HG03095 (cell line): Measurements from ENCODE around the gene RXRA.

ENCODE experiments used
- ATAC-seq: cut with Tn5 transposase; IDR thresholded peaks from one replicate; pipeline ENCODE4 v1.9.1; 2021; ENCODE audit warnings: moderate library complexity; ENCODE audit not compliant: unreplicated experiment

Gene RXRA

GRCh38 chr9:134365115-134365596 is 38.9 kb downstream of the RXRA start:
- no peak for ATAC-seq

- no peak for ATAC-seq
Measured at GRCh38 chr9:134365791-134366222, 39.6 kb downstream of the RXRA start.

- no peak for ATAC-seq
Measured at GRCh38 chr9:134366223-134367031, 40.2 kb downstream of the RXRA start.

- ATAC-seq, result no peak
Measured at GRCh38 chr9:134367061-134367460, 40.8 kb downstream of the RXRA start.

GRCh38 chr9:134367791-134368490 is 41.7 kb downstream of the RXRA start:
- ATAC-seq, result no peak

GRCh38 chr9:134368571-134368970 is 42.3 kb downstream of the RXRA start:
- ATAC-seq, result no peak

- no peak for ATAC-seq
Measured at GRCh38 chr9:134369416-134370212, 43.4 kb downstream of the RXRA start.

GRCh38 chr9:134370213-134370492 is 43.9 kb downstream of the RXRA start:
- ATAC-seq, result no peak

GRCh38 chr9:134370638-134371037 is 44.4 kb downstream of the RXRA start:
- no peak for ATAC-seq

- ATAC-seq, result no peak
Measured at GRCh38 chr9:134371731-134372130, 45.5 kb downstream of the RXRA start.

- ATAC-seq, result no peak
Measured at GRCh38 chr9:134372581-134373267, 46.5 kb downstream of the RXRA start.

GRCh38 chr9:134373269-134373668 is 47.0 kb downstream of the RXRA start:
- ATAC-seq, result no peak

GRCh38 chr9:134373953-134374300 is 47.7 kb downstream of the RXRA start:
- ATAC-seq, result no peak

- no peak for ATAC-seq
Measured at GRCh38 chr9:134374301-134375010, 48.2 kb downstream of the RXRA start.

- no peak for ATAC-seq
Measured at GRCh38 chr9:134375011-134375390, 48.7 kb downstream of the RXRA start.

GRCh38 chr9:134375430-134376385 is 49.5 kb downstream of the RXRA start:
- no peak for ATAC-seq

GRCh38 chr9:134376386-134377142 is 50.3 kb downstream of the RXRA start:
- no peak for ATAC-seq

GRCh38 chr9:134377143-134377484 is 50.9 kb downstream of the RXRA start:
- ATAC-seq, result no peak

- no peak for ATAC-seq
Measured at GRCh38 chr9:134377976-134378375, 51.7 kb downstream of the RXRA start.
